NOMO-1 treated with dmso at 0.1 percent for 144 hours (cell line): ENCODE measurements around the gene MARK4.
"Not testable (repeated sequence)": the region's sequence is repeated elsewhere in the genome, so short reads cannot be mapped to it uniquely, and the experiment has no call there.

ENCODE experiments used
- DNase-seq: peaks from one replicate; lab custom pipeline; 2025; ENCODE audit not compliant: unreplicated experiment; lab: John Stamatoyannopoulos, UW

The MARK4 gene

GRCh38 chr19:45243144-45243732 lies 7.8 kb upstream of the MARK4 start:
- DNase-seq: no peak

GRCh38 chr19:45244133-45244794 lies 6.8 kb upstream of the MARK4 start:
- no peak for DNase-seq

GRCh38 chr19:45245334-45245787 lies 5.7 kb upstream of the MARK4 start, which contains the start of gene EXOC3L2:
Gene EXOC3L2 (minus strand): TSS chr19:45245407. CDS start chr19:45239045, 6,362 bp downstream.
- no peak for DNase-seq

GRCh38 chr19:45245826-45246225 lies 5.2 kb upstream of the MARK4 start:
- no peak for DNase-seq

GRCh38 chr19:45247136-45247535 lies 3.9 kb upstream of the MARK4 start:
- DNase-seq: no peak

GRCh38 chr19:45249261-45250033 lies 1.6 kb upstream of the MARK4 start:
- no peak for DNase-seq

- DNase-seq: no peak
These were observed 747 bp upstream of the MARK4 start for GRCh38 chr19:45250216-45250831.

GRCh38 chr19:45251452-45252354 lies 632 bp downstream of the MARK4 start:
- DNase-seq: no peak

- DNase-seq: no peak
These were observed 2.4 kb downstream of the MARK4 start for GRCh38 chr19:45253396-45254027.

GRCh38 chr19:45254044-45254531 lies 3.0 kb downstream of the MARK4 start:
- no peak for DNase-seq

GRCh38 chr19:45255611-45256157 lies 4.6 kb downstream of the MARK4 start:
- DNase-seq: no peak

- DNase-seq: no peak
These were observed 5.8 kb downstream of the MARK4 start for GRCh38 chr19:45256836-45257235.

GRCh38 chr19:45258862-45259261 lies 7.8 kb downstream of the MARK4 start:
- no peak for DNase-seq

GRCh38 chr19:45262570-45262969 lies 11.5 kb downstream of the MARK4 start:
- DNase-seq: no peak

GRCh38 chr19:45263013-45263412 lies 11.9 kb downstream of the MARK4 start:
- DNase-seq: no peak

- no peak for DNase-seq
These were observed 13.8 kb downstream of the MARK4 start for GRCh38 chr19:45264781-45265317.

GRCh38 chr19:45265375-45265774 lies 14.3 kb downstream of the MARK4 start:
- DNase-seq: no peak

GRCh38 chr19:45267296-45267695 lies 16.2 kb downstream of the MARK4 start:
- no peak for DNase-seq

GRCh38 chr19:45269939-45270338 lies 18.9 kb downstream of the MARK4 start:
- DNase-seq: not testable (repeated sequence)
